Common myeloid progenitor, CD34-positive (primary cell): ENCODE results near the gene DAGLA.

Experiments used
- CTCF ChIA-PET: fragments of 350-600 bp; sonication (Branson Sonifier 250); formaldehyde crosslinking; loops from one replicate; lab custom pipeline; 2021; ENCODE audit warnings: antibody characterized with exemption; lab: Charles Lee
- POLR2A ChIA-PET: fragments of 350-600 bp; sonication (Branson Sonifier 250); formaldehyde crosslinking; loops from one replicate; lab custom pipeline; 2021; ENCODE audit warnings: antibody characterized with exemption; lab: Charles Lee
- DNase-seq, 3 donors: peaks; one replicate each; pipeline versions ENCODE4 v3.0.0 to v3.0.0-alpha.2; 2013
- H3K27ac ChIP-seq, 2 experiments: 1 replicate in 1 of 2; 2 replicates in 1 of 2; pipeline ENCODE4 v1.7.0; 2013; ENCODE audit warnings: inconsistent platforms in 2 of 2, low read length in 2 of 2, mild to moderate bottlenecking in 2 of 2, low read depth in 1 of 2, moderate library complexity in 1 of 2; ENCODE audit not compliant: severe bottlenecking in 2 of 2, insufficient read depth in 1 of 2, poor library complexity in 1 of 2
- H3K27me3 ChIP-seq, 5 experiments: replicated peaks in 2 of 5; 1 replicate in 3 of 5; 2 replicates in 2 of 5; pipeline versions ENCODE4 v1.6.1 to v1.7.0; 2013; ENCODE audit warnings: low read length in 4 of 5, mild to moderate bottlenecking in 2 of 5, moderate library complexity in 2 of 5, inconsistent platforms in 1 of 5; ENCODE audit not compliant: insufficient read depth in 5 of 5, control insufficient read depth in 4 of 5
- H3K36me3 ChIP-seq, 4 experiments: 1 replicate in 2 of 4; 2 replicates in 2 of 4; pipeline versions ENCODE4 v1.6.1 to v1.7.0; 2013; ENCODE audit warnings: low read length in 3 of 4, control low read depth in 1 of 4, mild to moderate bottlenecking in 1 of 4; ENCODE audit not compliant: control insufficient read depth in 4 of 4, insufficient read depth in 4 of 4
- H3K4me1 ChIP-seq, 4 experiments: 1 replicate in 3 of 4; 2 replicates in 1 of 4; pipeline versions ENCODE4 v1.6.1 to v1.7.1; 2013; ENCODE audit warnings: low read length in 3 of 4, mild to moderate bottlenecking in 3 of 4, control low read depth in 1 of 4, inconsistent platforms in 1 of 4, moderate library complexity in 1 of 4; ENCODE audit not compliant: control insufficient read depth in 4 of 4, insufficient read depth in 4 of 4; ENCODE audit errors: control extremely low read depth in 1 of 4
- H3K4me3 ChIP-seq, 7 experiments: 1 replicate in 4 of 7; 2 replicates in 3 of 7; pipeline versions ENCODE4 v1.5.1 to v1.7.0; 2013; ENCODE audit warnings: mild to moderate bottlenecking in 7 of 7, low read length in 6 of 7, moderate library complexity in 6 of 7, inconsistent platforms in 2 of 7, low read depth in 2 of 7, control low read depth in 1 of 7; ENCODE audit not compliant: insufficient read depth in 4 of 7, control insufficient read depth in 1 of 7; ENCODE audit errors: extremely low read depth in 1 of 7
- H3K9me3 ChIP-seq, 5 experiments: 1 replicate in 4 of 5; 2 replicates in 1 of 5; pipeline versions ENCODE4 v1.6.1 to v1.7.1; 2013; ENCODE audit warnings: low read length in 4 of 5, mild to moderate bottlenecking in 2 of 5, inconsistent platforms in 1 of 5, low read depth in 1 of 5, moderate library complexity in 1 of 5; ENCODE audit not compliant: control insufficient read depth in 4 of 5, insufficient read depth in 2 of 5; ENCODE audit errors: control extremely low read depth in 1 of 5
- WGBS: methylation state at CpG from one replicate; pipeline ENCODE4 v1.1.5; 2013; ENCODE audit not compliant: insufficient coverage; 5-methylcytosine and 5-hydroxymethylcytosine counted together

Gene DAGLA

DNA sequence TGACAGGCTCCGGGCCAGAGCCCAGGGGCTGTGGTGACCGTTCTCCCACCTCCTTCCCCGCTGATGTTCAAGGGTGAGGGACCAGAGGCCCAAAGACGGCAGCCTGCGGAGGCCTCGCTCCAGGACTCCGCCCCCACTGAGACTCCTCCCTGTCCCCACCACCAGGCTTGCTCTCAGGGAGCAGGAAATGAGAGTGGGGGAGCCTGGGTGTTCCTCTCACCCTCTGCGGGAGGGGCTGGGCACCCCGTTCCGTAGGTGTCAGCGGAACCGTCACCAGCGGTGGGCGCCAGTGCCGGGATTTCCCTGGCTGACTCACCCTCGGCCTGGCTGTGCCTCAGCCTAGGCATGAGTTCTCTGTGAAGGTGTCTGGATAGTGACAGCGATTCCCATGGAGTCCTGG, 15.7 kb downstream of the DAGLA start:
- H3K27ac ChIP-seq, result peak overlapping the region; percentile 33 to 68

DNA sequence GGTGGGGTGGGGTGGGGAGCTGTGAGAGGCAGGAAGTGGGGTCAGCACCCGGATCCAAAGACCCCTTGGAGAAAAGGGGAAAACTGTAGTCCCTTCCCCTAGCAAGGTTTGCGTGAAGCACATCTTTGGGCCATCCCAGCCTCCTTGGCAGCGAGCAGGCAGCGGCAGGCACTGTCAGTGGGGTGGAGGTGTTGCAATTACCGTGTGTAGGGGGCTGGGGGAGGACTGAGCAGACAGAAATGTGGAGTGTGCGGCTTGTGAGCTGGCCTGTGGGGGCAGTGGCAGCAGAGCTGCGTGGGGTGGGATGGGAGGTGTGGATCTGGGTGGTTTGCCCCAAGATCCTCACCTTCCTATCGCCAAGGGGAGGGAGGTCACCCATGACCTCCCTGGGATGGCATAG, 16.4 kb downstream of the DAGLA start:
- Histone ChIP-seq H3K4me3 (no peak overlapping the region), H3K27me3 (no peaks in the 10 kb centered on the region), H3K27ac (peak overlapping the region in 1 of 2 experiments; percentile 68), H3K4me1 (peaks cover 7 to 72% (median 52%) of the 10 kb centered on the region in 4 experiments), H3K36me3 (no peaks in the 10 kb centered on the region), H3K9me3 (no peaks in the 10 kb centered on the region)
- 93% methylated on average over 7 of the region's 8 CpGs for WGBS
- DNase-seq, result peak in 2 of 3 donors; percentile 54
- POLR2A ChIA-PET, result no interaction called here
- CTCF ChIA-PET, result interaction anchor here (1.0 to 3.0 kb wide), 5 partner anchors 8 to 37 kb away, joined by 3 to 17 read pairs (median 6); no protein-coding TSS in a partner anchor

More for the DNA sequence above, 15.7 kb downstream of the DAGLA start:
- ChIA-PET CTCF (interaction anchor here (1.0 to 2.9 kb wide), 4 partner anchors 13 to 38 kb away, joined by 3 to 20 read pairs (median 6); no protein-coding TSS in a partner anchor), POLR2A (interaction anchor here (1.8 kb wide), 1 partner anchor 13 kb away, joined by 4 read pairs; no protein-coding TSS in a partner anchor)
- no peaks in the 10 kb centered on the region for H3K27me3 ChIP-seq
- WGBS, result 1% methylated on average over 11 of the region's 17 CpGs
- H3K9me3 ChIP-seq, result no peaks in the 10 kb centered on the region
- H3K36me3 ChIP-seq, result no peaks in the 10 kb centered on the region
- peak; percentile 88 to 98 (median 97) for DNase-seq
- H3K4me3 ChIP-seq, result peak overlapping the region in 3 of 7 experiments; percentile 38 to 53 (median 46)
- peaks cover 7 to 69% (median 47%) of the 10 kb centered on the region in 4 experiments for H3K4me1 ChIP-seq

DNA sequence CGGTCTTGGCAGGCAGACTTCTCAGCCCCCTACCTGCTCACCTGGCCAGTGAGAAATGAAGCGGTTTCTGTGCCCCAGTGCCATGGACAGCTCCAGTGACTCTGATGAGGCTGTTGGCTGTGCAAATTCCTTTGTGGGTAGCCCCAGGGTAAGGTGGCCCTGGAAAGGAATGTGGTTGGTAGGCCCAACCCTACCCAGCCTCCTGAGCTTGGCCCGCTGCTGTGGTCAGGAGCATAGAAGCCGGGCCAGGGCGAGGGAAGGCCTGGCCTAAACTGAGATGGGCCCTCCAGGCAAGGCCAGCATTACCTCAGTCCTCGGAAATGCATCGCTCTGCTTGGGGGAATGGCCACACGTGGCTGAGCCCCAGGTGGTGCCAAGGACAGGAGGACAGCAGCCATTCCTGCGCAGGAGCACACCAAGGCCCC, 16.9 kb downstream of the DAGLA start:
- Histone ChIP-seq H3K27me3 (no peaks in the 10 kb centered on the region), H3K36me3 (no peaks in the 10 kb centered on the region), H3K9me3 (no peaks in the 10 kb centered on the region), H3K4me1 (peaks cover 9 to 73% (median 55%) of the 10 kb centered on the region in 4 experiments), H3K27ac (peak overlapping the region in 1 of 2 experiments; percentile 68), H3K4me3 (no peak overlapping the region)
- ChIA-PET CTCF (interaction anchor here (1.0 to 3.0 kb wide), 7 partner anchors 9 to 36 kb away, joined by 3 to 17 read pairs (median 6); no protein-coding TSS in a partner anchor), POLR2A (no interaction called here)
- WGBS, result 96% methylated on average over 7 of the region's 9 CpGs
- no peak for DNase-seq

DNA sequence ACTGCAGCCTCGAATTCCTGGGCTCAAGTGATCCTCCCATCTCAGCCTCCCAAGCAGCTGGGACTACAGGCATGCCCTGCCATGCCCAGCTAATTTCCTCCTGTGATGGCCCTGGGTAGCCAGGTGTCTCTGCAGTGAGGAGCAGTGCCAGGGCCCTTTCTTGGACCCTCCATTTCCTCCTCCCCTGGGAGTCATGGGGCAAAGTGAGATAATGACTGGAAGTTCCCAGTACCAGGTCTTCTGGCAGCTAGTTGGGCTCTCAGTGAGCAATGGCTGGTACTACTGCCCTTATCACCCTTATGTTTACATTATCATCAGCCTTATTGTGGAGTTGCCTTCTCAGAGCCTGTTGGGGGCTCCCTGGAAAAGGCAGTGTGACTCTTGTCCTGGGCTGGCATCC, 17.6 kb downstream of the DAGLA start:
- Histone ChIP-seq H3K4me1 (peaks cover 10 to 80% (median 60%) of the 10 kb centered on the region in 4 experiments), H3K36me3 (no peaks in the 10 kb centered on the region), H3K27me3 (no peaks in the 10 kb centered on the region), H3K4me3 (peak overlapping the region in 1 of 7 experiments; percentile 30), H3K27ac (no peak overlapping the region), H3K9me3 (no peaks in the 10 kb centered on the region)
- DNase-seq, result no peak
- WGBS, result 89% methylated on average over 1 of the region's 1 CpG
- ChIA-PET CTCF (interaction anchor here (0.6 to 3.0 kb wide), 14 partner anchors 9 to 120 kb away, joined by 3 to 17 read pairs (median 4); partner anchors contain the start of gene DAGLA), POLR2A (no interaction called here)

DNA sequence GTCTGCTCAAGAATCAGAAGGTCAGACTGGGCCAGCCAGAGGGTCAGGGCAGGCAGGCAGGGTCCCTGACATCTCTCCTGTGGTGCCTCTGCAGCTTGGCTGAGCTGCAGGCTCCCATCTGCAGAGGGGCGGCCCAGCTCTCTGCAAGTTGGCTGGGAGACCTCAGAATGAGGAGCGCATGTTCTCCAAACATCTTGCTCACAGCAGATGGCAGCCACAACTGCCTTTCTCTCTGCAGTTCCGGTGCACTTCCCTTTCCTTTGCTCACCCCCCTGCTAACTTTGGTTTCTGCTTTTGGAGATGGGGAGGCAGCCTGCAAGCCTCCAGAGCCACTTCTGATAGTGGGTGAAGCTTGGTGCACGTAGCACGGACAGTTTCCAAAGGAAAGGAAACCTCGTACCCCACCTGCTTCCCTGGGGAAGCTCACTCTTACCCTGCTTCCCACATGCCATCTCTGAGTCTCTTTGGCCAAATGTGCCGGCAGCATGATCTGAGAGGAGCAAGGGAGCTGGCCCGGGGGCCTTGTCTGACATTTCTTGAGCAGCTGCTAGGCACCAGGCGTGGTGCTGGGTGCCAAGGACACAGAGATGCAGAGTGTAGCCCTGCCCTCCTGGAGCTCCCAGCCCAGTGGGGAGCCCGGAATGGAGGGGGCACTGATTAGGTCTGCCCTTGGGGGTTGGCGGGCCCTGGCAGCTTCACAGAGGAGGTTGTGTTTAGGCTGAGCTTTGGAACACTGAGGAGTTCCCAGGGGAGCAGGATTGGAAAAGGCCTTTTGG, 18.2 kb downstream of the DAGLA start:
- peaks cover 10 to 84% (median 64%) of the 10 kb centered on the region in 4 experiments for H3K4me1 ChIP-seq
- WGBS, result 28% methylated on average over 8 of the region's 11 CpGs
- DNase-seq, result peak; percentile 58 to 94 (median 93)

DNA sequence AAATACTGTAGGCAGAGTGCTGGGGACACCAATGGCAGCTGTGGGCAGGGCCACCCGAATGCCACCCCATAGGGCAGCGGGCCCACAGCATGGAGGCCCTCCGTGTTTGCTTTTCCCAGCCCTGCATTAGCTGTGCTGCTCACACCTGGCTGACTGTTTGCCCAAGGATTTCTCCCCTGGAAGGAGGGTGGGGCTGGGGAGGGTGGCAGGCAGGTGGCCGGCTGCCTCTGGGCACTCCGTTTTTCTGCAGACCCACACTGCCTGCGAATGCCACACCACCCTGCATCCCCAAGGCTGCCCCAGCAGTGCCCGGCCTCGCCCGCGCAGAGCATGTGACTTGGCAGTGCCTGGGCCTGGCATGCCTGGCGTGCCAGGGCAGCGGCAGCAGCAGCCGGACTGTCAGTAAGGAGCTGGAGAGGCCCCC, 19.6 kb downstream of the DAGLA start:
- 100% methylated on average over 10 of the region's 13 CpGs for WGBS
- CTCF ChIA-PET, result interaction anchor here (1.1 to 2.1 kb wide), 3 partner anchors 10 to 34 kb away, joined by 3 to 7 read pairs (median 5); no protein-coding TSS in a partner anchor
- Histone ChIP-seq H3K36me3 (no peaks in the 10 kb centered on the region), H3K27ac (no peak overlapping the region), H3K27me3 (no peaks in the 10 kb centered on the region), H3K9me3 (no peaks in the 10 kb centered on the region), H3K4me1 (peaks cover 10 to 83% (median 64%) of the 10 kb centered on the region in 4 experiments), H3K4me3 (no peak overlapping the region)
- POLR2A ChIA-PET, result no interaction called here
- DNase-seq, result no peak

More for the DNA sequence above, 18.2 kb downstream of the DAGLA start:
- H3K4me3 ChIP-seq, result peak overlapping the region in 3 of 7 experiments; percentile 17 to 41 (median 30)
- CTCF ChIA-PET, result interaction anchor here (0.6 to 3.0 kb wide), 13 partner anchors 9 to 119 kb away, joined by 3 to 17 read pairs (median 4); partner anchors contain the start of gene DAGLA
- H3K27ac ChIP-seq, result no peak overlapping the region
- H3K36me3 ChIP-seq, result no peaks in the 10 kb centered on the region
- H3K9me3 ChIP-seq, result no peaks in the 10 kb centered on the region
- POLR2A ChIA-PET, result no interaction called here
- H3K27me3 ChIP-seq, result no peaks in the 10 kb centered on the region
